CD4-positive, alpha-beta T cell treated with Interleukin-17A for 4 hours (primary cell): Measurements from ENCODE around the gene PCSK6.

Source experiments
- DNase-seq: peaks from one replicate; pipeline ENCODE4 v3.0.0-alpha.2; 2020; ENCODE audit warnings: mixed read lengths

Gene PCSK6

DNA sequence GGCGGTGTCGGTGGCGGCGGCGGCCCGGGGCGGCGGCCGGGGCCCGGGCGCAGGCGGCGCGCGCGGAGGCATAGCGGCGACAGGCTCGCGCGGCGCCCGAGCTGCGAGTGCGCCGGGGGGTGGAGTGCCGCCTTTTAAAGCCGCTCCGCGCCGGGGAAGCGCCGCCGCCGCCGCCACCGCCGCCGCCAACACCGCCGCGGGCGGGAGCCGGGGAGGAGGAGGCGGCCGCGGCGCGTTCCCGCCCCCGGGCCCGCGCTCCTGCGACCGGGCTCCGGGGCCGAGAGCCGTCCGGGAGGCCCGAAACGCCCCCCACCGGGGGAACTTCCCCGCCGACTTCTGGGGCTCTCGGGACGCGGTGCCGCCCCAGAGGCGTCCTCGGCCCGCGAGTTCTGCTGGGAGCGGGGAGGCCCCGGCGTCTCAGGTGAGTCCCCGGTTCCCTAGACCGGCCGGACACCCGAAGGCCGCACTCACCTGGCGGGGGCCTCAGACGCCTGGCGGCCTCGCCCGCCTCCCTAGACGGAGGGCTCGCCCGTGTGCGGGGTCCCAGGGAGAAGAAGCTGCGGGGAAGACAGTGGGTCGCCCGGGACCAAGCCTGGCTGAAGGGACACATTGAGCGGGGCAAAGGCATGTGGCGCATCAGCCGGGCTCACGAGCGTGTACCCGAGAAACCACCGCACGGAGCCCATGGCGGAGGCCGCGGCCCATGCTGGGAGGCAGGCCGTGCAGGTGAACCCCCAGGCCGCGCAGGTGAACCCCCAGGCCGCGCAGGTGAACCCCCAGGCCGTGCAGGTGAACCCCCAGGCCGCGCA lies at the start of gene PCSK6:
Gene PCSK6 (minus strand): TSS at position 109 of the 809 bp plus-strand sequence. CDS start 37 bp downstream, at position 72.
- no peak for DNase-seq

DNA sequence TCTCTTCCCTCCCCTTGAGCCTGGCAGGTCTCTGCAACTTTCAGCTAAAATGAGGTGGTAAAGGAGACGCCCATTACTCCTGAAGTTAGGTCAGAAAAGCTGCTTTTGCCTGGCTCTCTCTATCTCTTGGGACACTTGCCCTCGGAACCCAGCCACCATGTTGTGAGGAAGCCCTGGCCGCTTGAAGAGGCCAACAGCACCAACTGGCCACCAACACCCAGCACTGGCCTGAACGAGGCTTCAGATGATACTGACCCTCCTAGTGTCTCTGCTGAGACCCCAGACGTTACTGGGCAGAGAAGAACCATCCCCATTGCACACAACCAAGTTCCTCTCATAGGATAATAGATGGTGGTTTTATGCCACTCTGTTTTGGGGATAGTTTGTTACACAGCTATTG lies 49.5 kb upstream of the PCSK6 start:
- no peak for DNase-seq

DNA sequence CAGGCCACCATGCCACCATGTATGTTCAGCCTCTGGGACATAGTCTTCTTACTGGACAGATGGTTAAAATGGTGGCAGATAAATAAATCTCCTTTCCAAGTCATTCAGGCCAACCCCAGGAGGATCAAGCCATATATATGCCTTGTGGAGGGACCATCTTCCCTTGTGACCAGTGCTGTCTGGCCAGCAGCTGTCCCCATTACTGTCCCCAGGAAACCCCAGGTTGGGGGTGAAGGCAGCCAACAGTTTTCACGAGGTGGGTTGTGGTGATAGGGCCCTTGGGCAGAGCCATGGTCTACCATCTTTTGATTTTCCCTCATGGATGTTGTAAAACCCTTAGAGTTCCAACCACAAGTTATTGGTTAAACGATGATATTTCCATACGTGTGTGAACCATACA lies 48.7 kb upstream of the PCSK6 start:
- no peak for DNase-seq

- DNase-seq = no peak
These were observed 48.1 kb upstream of the PCSK6 start for GRCh38 chr15:101537483-101538080.

DNA sequence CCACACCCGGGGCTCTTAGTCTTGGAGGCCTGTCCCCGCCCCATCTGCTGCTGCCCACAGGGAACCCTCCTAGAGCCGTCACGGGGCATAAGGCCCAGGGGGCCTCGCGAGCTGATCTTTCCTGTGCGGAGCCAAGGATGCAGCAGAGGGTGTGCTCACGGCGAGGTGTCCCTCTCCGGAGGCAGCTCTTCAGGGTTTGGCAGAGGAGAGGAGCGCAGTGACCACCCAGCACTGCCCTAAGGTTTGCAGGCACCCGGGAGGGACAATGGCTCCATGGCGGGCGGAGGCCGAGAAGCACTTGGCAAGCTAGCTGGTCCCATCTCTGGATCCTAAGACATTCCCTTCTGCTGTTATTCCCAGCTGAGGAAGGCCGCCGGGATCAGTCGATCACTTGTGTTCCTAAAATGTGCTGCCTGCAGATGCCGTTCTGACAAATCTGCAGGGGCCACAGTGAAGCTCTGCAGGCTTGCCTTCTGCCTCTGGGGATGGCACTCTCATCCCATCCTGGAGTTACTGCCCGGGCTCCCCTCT lies 47.4 kb upstream of the PCSK6 start:
- no peak for DNase-seq

DNA sequence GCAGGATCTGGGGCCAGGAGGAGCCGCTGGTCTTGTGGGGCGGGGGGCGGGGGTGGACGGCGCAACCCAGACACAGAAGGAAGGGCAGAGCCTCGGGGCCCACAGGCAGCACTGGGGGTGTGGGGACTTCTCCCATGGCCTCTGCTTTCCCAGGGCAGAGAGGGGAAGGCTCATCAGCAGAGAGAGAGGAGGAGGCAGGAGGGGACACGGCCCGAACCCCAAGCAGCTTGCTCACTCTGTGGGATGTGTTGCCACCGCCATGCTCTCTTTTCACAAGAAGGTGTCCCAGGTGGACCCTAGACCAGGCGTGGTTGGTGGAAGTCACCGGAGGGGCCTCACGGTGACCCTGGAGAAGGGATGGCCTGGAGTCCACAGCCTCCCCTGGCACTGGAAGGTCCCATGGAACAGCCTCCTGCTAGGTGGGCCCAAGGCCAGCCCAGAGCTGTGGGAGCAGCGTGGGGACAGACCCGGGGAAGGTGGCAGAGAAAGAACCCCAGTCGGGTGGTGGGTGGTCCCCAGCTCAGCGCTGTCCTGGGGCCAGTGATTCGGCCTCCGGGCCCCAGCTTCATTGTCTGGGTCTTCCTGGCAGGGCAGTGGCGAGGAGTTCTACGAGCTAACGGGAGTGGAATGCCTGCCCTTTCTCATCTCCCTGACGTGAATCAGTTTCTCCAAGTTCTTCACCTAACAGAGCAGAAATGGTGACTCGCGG lies 46.8 kb upstream of the PCSK6 start:
- DNase-seq = no peak

DNA sequence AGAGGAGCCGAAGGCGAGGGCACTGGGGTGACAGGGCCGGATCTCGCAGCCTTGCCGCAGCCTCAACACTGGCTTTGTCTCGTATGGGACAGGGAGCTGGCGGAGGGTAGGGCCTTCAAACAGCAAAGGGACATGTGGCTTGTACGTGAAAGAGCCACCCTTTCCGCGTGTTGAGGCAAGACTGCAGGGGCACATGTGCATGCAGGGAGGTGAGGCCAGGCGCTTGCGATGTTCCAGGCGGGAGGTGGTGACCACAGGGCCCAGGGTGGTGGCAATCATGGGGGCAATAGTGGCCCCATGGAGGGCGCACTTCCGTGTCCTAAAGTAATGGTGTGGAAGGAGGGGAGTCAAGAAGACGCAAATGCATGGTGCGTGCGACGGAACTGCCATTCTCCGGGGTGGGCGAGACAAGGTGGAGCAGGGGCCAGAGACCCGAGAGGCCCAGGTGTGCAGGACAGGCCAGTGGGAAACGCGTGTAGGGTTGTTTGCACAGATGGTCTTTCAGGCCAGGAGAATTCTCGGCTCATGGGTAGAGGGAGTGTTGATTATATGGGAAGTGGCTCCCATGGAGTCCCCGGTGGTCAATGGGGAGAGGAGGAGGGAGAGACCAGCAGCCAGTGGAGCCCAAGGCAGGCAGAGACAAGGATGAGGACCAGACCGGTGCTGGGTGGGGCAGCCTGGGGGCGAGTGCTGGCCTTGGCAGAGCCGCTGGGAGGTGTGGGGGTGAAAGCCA lies 45.8 kb upstream of the PCSK6 start:
- DNase-seq = no peak

- no peak for DNase-seq
These were observed 45.0 kb upstream of the PCSK6 start for GRCh38 chr15:101534376-101534970.

- no peak for DNase-seq
These were observed 44.0 kb upstream of the PCSK6 start for GRCh38 chr15:101533371-101534140.

DNA sequence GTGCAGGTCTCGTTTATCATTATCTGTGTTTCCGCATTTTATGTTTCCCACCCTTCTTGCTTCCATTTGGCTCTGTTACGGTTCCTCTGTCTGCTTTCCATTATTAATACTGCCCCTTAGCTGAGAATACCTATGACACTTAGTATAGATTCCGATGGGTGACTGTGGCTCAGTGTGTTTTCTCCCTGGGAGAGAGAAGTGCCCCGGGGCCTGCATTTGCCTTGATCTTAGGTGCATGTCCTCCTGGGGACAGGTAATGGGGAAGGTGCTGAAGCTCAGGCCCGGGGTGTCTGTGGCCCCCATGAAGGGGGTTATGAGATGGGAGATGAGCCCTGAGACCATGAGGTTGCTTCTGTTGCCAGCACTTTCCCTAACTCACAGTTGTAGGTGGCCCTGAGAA lies 43.4 kb upstream of the PCSK6 start:
- DNase-seq = no peak

DNA sequence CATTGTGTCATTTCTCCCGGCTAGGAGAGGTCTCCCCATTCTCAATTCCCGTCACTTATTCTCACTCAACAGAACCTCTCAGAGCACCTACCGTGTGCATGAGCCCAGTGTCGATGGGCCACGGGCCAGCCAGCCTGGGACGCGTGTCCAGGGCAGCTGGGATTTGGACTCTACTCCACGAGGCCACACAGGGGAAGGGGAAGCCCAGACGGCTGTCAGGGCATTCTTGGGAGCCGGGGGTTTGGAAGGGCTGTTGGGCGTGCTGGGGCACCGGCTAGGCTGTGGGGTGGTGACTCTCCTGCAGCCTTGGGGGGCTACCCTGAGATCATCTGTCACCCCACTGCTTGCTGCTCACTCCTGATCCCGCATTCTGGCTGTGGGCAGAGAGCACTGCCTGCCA lies 41.7 kb upstream of the PCSK6 start:
- DNase-seq = no peak

- DNase-seq = no peak
These were observed 40.9 kb upstream of the PCSK6 start for GRCh38 chr15:101530224-101530958.

DNA sequence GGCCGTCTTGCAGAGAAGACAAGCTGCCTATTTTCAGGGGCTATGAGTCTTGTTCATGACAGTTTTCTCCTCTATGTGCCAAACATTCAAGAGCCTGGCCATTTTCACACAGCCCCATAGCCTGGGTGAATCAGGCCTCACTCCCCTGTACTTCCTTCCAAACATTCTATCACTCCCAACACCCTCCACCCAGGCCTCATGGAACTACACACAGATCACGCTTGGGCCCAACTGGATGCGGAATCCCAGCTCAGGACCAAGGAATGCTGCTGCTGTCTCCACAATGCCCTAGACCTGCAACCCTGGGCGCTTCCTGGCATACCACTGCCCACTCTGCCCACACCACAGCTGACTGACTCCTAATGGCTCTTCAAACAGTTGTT lies 39.4 kb upstream of the PCSK6 start:
- no peak for DNase-seq

GRCh38 chr15:101528108-101528916 lies 38.8 kb upstream of the PCSK6 start:
- DNase-seq = no peak

DNA sequence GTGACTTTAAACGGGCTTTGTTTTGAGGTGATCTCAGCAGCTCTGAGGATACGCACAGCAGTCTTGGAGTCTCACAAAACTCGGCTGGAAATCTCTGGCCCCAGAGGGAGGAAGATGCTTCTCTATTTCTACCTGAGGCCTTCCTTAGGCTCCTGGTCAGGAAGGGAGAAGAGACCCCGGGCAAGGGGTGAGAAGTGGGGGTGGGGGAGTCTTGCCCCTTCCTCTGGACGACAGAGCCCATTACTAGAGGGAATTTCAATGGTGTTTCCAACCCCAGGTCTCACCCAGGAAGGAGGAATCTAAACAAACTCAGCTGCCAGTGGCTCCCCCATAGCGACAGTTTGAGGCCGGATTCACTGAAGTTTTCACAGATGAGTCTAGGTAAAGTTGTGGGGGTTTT lies 37.4 kb upstream of the PCSK6 start:
- DNase-seq = no peak

DNA sequence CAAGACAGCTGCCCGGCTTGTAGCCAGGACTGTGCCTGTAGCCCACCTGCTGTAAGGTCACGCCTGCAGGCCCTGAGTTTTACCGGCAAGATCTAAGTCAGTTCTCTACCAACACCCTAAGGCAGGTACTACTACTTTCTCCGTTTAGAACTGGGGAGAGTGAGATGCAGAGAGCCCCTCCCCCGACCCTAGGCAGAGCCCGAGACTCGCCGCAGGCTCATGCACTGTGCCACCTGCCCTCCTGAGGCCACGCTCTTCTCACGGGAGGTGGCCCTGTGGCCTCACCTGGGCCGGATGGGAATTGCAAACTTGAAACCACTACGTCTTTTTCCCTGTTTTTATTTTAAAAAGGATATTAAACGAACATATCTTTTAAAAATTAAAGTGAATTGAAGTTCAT lies 36.9 kb upstream of the PCSK6 start:
- no peak for DNase-seq

DNA sequence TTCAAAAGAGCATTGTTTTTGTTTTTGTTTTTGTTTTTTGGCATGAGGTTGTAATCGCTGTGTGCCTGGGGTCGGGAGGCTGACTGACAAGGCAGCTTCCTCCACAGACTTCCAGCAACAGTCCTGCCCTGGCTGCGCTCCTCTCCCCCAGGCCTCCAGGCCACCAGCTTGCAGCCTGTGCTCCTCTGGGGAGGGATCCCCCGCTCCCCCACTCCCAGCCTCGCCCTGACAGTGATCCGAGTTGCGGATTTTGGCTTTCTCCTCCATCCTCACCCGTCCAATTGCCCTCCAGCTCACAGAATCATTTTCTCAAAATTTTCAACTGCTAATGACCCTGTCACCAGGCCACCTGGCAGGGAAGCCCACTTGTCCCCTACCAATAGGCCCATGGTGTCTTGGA lies 36.5 kb upstream of the PCSK6 start:
- no peak for DNase-seq

- DNase-seq = no peak
These were observed 35.7 kb upstream of the PCSK6 start for GRCh38 chr15:101525087-101525669.

- no peak for DNase-seq
These were observed 34.0 kb upstream of the PCSK6 start for GRCh38 chr15:101523560-101523940.
